Anterior cingulate cortex (tissue), 58 donors: ENCODE results near the gene UTF1.

Experiments
- DNase-seq, 58 donors: peaks; one replicate each; lab custom pipeline; 2025; lab: John Stamatoyannopoulos, UW

UTF1 gene

DNA sequence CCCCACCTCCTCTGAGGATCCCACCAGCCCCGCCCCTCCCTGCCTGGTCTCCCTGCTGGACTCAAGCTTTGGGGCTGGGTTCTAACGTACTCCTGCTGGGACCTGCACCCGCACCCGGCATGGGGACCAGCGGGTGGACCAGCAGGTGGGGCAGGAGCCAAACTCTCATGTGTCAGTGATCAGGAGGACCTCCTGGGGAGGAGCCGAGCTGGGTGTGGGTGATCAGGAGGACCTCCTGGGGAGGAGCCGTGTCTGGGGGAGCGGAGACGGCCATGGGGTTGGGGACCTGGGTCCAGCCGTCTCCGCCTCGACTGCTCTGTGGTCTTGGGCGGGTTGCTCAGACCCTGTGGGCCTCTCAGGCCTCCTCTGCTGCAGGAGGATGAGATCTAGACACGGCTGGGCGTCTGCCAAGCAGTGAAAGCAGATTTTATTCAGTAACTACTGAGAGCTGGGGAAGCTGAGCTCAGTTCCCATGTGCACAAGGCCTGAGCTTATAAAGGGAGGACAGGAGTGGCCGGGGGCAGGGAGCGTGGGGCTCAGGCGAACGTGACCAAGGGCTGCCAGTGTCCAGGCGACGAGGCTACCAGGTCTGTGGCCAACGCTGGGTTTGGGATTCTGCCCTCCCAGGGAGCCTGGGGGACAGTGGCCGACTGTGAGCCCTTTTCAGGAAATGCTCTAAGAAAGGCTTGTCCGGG, 33.6 kb upstream of the UTF1 start:
- peak in 7 of 58 donors; percentile 13 to 55 (median 21) for DNase-seq

DNA sequence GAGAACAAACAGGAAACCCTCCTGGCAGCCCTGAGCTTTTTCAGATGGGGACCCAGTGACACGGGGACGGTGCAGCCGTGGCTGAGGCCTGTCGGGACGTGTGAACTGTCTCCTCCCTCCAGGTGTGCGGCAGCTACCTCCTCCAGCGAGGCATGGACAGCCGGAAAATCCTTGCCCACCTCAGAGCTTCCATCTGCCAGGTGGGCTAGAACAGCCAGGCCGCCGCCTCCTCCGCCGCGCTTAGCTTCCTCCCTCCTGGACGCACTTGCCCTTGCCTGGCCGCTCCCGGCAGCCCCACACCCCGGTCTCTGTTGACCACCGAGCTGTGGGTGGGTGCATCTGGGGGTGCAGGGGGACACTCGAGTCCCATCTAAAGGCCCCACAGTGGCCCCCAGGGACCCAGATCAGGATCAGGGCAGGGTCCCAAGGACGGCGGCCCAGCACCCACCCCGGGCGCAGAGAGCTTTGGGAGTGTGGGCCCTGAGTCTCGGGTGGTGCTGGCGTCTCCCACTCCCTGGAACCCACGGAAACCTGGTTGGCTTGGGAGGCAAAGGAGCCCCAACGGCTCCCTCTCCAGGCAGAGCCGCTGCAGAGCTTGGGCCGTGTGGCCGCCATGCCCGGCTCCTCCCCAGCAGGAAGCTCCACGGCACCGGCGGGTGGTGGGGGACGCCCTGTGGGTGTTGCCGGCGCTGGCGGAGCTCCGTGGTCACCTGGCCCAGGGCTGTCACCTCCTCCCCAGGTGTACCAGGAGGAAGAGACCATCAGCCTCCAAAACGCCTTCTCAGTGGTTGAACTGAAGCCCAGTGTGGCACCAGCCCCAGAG, 32.9 kb upstream of the UTF1 start:
- DNase-seq = no peak

DNA sequence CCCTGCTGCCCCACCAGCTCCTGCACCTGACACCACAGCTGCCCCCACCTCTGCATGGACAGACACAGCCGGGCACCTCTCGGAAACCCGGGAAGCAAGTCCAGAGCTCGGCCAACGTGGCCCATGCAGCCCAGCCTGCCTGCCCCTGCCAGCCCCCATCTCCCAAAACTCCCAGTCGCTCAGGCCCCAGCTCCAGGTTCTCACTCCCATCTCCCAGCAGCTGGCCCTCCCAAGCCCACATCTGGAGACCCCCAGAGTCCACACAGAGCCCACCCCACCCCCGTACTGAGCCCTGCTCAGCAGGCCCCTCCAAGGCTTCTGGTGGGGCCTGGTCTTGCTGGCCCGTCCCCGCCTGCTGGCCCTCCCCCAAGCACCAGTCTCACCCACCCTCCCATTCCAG, 32.2 kb upstream of the UTF1 start:
- DNase-seq = no peak

DNA sequence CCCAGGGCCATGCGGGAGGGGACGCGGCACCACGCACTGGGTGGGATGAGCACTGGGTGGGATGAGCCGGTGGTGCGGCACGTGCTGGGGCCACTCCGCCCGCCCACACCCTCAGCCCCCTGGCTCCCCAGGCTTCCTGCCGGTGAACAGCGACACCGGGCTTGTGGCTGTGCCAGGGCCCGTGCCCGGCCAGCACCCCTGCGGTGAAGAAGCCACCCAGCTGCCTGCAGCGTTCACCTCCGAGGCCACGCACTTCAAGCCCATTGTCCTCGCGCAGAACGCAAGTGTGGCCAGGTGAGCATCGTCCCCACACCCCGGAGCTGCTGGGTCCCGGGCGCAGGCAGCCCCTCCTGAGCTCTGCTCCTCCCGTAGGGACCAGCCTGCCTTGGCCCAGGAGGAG, 31.8 kb upstream of the UTF1 start:
- DNase-seq = no peak

DNA sequence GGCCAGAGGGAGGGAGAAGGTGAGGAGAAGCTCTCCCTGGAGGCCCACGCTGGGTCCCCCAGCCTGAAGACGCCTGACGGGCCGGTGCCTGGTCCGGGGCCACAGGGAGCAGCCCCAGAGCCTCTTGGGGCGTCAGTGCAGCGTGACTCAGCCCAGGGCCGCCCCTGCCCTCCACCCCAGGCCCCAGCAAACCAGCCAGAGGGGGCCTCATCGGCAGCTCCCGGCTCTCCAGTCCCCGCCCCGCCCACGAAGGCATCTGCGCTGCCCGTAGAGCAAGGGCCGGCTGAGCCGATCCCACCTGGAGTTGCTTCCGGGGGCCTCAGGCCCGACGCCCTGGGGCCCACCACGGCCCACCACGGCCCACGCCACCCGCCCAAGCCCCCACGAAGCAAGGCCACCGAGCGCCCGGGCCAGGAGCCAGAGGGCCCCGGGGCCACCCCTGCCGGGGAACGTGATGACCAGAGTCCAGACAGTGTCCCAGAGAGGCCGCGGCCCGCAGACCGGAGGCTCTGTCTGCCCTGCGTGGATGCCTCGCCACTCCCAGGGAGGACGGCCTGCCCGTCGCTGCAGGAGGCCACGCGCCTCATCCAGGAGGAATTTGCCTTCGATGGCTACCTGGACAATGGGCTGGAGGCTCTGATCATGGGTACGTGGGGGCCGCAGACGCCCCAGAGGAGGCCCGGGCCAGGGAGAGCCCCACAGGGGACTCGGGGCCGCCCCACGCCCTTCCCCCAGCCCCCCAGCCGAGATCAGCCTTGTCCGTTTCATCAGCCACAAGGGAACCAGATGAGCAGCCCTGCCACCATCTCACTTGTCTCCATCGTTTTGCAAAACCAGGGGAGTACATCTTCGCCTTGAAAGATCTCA, 31.2 kb upstream of the UTF1 start:
- no peak for DNase-seq

DNA sequence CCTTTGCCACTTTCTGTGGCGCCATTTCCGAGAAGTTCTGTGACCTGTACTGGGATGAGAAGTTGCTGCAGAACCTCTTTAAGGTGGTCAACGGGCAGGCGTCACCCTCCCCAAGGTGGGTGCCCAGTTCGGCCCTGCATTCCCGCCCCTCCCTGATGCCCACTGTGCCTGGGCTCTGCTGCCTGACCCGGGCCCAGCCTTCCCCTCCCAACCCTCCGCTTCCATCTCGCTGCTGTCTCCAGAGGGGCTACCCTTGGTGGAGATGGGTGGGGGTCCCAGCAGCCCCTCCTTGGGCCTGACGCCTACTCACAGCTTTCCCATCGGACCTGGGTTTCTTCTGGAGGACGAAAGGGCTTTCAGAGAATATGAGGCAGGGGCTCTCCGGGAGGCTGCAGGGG, 30.5 kb upstream of the UTF1 start:
- no peak for DNase-seq

DNA sequence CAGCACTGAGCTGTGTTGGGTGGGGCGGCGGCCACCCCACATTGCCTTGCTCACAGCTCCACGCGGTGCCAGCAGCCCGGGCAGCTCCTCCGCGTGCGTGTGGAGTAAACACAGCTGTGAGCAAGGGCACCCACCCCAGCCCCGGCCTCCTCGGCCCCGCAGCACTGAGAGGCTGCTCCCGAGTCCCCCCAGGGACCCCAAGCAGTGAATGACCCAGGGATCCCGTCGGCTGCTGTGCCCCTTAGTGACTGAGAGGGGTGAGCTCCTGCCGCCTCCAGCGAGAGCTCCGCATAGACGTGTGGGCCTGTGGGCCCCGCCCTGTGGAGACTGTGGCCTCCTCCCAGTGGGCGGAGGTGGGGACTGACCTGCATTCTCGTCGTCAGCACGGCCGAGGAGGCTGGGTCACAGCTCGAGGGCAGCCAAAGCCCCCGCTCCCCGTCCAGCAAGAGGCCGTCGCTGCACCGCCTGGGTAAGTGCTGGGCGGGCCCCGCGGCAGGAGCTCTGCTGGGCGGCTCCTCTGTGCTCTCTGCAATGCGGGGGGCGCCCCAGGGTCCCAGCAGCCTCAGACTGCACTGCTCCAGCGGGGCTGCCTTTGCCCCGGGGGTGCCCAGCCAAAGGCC, 29.9 kb upstream of the UTF1 start:
- DNase-seq = no peak

DNA sequence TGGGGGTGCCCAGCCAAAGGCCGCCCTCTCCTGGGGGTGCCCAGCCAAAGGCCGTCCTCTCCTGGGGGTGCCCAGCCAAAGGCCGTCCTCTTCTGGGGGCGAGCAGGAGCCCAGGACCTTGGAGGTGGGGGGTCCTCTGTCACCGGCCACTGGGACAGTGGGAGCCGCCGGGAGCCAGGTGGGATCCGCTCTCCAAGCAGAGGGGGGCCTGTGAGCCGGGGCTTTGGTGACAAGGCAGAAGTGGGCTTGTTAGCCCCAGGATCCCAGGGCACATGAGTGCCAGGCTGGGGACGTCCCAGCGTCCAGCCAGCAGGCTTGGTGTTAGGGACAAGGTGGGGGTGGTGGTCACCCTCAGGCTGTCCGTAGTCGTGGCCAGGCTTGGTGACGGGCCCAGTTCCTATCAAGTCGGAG, 29.4 kb upstream of the UTF1 start:
- DNase-seq = no peak

DNA sequence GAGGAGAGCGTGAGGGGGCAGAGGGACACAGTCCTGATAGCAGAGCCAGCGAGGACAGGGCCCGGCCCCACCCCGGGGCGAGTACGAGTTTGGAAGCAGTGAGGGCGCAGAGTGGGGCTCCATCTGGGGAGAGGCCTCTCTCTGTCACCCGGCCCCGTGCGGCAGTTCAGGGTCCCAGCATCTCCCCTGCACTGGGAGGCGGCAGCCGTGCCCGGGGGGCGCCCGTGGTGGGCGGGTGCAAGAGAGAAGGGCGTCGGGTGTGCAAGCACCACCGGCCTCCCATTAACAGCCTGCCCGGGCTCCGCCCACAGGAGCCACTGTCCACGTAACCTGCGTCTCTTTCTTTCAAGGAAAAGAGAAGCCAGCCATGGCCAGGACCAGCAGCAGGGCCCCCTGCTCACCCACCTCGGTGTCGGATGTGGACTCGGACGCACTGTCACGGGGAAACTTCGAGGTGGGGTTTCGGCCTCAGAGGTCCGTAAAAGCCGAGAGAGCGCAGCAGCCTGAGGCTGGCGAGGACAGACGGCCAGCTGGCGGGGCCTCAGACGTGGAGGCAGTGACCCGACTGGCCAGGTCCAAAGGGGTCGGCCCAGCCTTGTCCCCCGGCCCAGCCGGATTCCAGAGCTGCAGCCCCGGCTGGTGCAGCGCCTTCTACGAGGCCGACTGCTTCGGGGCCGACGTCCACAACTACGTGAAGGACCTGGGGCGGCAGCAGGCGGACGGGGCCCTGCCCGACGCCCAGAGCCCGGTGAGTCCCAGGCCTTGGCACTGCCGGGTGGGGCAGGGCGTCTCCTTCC, 28.7 kb upstream of the UTF1 start:
- DNase-seq = no peak

DNA sequence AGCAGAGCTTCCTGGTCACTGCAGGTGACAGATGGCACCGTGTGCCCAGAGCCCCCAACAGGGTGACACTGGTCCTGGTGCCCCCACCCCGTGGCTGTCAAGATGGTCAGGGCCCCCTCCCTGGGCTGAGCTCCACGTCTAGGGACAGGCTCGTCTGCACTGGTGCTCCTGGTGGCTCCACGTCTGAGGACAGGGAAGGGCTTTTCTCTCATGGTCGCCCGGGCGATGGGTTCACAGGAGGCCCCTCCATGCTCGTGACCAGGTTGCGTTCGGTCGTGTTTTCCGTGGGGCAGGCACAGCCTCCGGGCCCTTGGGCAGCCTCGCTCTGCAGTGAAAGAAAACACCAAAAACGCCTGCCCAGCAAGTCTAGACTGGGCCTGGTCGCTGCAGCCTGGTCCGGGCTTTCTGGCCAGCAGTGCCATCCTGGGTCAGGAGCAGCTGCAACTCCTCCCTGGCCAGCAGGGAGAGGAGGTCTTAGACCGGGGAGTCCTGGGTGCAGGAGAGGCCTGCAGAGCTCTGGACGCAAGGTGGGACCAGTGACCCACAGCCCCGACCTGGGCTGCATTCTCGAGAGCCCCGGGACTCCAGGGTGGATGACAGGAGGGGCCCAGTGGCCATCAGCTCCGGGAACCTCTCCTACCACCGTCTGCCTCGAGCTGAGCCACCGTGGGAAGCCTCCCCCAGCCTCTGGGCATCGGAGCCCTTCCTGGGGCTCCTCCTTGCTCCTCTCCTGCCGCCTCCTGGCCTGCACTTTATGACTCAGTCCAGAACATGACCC, 27.9 kb upstream of the UTF1 start:
- DNase-seq = no peak

DNA sequence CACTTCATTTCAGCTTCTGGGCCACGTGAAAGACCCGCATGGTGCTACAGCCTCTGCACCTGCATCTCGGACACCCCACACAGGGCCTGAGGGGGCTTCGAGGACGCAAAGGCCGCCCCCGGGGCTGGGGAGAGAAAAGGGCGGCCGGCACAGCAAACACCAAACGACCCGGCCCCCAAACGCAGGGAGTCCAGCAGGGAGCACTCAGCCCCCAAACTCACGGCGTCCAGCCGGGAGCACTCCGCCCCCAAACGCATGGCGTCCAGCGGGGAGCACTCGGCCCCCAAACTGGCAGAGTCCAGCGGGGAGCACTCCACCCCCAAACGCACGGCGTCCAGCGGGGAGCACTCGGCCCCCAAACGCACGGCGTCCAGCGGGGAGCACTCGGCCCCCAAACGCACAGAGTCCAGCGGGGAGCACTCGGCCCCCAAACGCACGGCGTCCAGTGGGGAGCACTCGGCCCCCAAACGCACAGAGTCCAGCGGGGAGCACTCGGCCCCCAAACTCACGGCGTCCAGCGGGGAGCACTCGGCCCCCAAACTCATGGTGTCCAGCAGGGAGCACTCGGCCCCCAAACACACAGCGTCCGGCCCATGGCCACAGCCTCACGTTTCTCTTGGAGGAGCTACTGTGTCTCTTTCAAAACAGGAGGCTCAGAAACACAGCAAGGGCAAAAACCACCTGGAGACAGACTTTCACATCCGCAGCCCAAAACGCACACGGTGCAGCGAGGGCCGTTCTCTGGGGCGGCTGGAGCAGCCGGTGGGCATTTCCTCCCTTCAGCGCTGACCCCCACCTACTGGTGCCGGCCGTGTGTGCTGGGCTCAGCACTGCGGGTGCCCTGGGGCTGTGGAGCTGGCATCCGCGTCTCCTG, 27.0 kb upstream of the UTF1 start:
- no peak for DNase-seq

DNA sequence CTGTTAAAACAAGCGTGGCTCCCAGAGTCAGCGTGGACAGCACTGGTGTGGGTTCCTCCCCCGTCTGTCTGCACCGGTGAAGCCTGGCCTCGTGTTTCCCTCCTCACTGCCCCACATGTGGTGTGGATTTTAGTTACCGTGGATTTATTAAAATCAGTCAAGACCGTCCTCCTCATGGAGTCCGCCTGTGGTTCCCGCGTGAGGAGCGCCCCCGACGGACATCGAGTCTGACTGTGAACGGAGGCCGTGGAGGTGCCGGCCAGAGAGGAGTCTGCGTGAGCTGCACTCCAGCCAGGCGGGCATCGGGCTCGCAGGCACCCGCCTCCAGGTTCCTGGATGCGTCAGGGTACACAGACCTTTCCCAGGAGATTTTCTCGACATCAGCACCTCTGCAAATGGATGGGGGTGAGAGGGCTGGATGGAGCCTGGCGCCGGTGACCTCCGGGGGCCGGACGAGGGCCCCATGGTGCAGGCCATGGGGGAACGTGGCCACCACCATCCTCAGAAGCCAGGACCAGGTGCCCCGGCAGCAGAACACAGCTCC, 26.3 kb upstream of the UTF1 start:
- no peak for DNase-seq

DNA sequence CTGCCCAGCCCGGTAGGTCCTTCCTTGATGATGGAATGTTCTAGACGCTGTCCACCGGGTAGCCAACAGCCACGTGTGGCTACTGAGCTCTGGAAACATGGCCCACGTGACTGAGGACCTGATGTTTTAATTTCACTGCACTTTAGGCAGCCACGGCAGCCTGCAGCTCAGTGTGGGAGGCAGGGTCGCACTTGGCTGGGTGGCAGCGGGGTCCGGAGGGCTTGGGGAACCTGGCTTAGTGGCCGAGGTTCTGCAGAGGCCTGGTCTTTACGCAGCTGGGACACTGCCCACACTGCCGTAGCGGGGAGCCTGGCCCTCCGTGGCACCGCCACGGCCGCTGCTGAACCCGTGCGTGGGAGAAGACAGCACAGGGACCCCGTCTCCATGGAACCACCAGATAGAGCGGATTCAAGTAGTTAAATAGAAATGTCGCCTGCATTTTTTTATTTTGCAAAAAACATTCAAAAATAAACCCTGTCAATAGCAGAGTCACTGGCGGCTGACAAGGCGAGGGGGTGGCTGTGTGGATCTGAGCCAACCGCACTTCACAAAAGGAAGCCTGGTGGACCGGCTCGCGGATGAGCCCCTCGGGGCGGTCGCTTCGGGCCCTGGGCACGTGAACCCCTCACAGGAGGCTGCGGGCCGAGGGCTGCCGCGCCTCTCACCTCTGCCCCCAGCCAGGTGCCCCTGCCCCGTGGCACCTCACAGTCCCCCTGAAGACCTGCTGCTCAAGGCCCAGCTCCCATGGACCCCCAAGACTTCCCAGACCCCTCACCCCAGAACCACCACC, 25.6 kb upstream of the UTF1 start:
- peak in 3 of 58 donors; percentile 8 to 29 (median 20) for DNase-seq

DNA sequence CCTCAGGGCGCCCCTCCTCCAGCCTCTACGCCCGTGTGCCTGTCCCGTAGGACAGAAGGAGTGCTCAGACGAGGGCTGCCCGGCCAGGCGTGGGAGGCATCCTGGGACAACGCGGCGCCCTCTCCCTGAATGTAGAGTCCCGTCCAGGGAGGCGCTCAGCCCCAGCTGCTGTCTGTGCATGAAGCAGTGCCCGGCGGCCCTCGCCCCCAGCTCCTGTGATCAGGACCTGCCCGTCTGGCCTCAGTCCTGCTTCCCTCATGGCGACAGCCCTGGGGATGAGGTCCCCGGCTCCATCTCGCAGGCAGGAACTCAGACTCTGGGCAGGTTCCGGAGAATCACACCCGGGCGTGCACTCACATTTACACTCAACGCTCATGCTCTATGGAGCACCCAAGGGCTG, 24.9 kb upstream of the UTF1 start:
- no peak for DNase-seq

DNA sequence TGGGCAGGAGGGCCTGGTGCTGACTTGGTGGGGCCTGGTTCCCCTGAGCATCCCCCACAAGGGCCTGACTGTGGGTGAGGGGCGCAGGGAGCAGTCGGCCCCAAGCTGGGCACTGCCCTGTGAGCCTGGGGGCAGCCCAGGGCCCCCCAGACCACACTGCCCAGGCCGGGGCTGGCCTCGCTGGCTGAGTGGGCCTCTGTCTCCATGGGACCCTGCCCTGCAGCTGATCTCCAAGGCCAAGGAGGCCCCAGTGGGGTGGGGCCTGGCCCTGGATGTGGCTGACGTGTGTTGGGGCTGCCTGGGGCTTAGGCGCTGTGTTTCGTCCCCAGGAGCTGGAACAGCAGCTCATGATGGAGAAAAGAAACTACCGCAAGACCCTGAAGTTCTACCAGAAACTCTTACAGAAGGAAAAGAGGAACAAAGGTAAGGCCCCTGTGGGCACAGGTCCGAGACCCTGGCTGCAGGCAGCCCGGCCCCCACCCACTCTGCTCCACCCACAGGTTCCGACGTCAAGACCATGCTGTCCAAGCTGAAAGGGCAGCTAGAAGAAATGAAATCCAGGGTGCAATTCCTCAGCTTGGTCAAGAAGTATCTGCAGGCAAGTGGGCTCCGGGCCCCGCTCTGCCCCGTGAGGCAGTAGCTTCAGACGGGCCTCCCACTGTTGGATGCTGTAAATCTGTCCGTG, 23.5 kb upstream of the UTF1 start:
- DNase-seq = no peak

DNA sequence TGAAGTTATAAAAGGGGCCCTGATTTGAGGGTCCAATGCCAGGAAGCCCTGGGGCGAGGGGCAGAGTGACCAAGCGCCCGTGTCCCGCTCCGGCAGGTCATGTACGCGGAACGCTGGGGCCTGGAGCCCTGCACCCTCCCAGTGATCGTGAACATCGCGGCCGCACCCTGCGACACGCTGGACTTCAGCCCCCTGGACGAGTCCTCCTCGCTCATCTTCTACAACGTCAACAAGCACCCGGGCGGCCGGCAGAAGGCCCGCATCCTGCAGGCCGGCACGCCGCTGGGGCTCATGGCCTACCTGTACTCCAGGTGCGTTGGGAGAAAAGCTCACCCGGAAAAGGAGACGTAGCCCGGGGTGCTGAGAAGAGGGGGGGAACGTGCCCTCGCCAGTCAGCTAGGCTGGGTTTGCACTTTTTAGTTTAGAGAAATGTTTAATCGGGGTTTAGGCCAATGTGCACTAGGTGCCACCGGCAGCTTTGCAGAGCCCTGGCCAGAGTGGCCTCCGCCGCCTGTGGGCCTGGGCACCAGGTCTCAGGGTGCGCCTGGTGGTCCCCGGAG, 22.9 kb upstream of the UTF1 start:
- no peak for DNase-seq
